ENCODE data around the gene SNX21.

DNA sequence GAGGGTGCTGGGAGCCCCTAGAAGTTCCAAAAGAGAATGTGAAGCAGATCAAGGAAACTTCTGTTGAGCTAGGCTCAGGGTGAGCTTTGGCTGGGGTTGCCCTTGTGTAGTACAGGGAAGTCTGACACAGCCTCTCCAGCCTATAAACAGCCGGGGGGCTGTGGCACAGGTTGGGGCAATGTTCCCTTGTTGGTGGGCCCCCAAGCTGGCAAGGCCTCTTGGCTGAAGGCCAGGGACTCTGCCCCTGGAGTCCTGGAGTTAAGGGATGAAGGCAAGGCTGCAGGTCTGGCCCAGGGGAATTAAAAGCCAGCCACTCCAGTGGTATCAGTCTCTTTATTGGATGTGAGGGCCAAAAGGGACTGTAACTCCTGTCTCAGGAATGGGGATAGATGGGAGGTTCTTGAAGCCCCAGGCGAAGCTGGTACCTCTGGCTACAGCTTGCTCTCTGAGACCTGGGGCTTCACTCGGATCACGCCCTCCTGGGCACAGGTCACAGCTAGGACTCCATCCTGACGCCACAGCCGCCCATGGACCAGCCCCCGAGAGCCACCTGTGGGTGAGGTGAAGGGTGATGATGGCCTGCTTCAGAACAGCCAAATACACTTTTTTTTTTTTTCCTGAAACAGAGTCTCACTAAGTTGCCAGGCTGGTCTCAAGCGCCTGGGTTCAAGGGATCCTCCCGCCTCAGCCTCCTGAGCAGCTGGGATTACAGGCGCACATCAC lies 8.0 kb downstream of the SNX21 start:
- TF ChIP-seq POLR2AphosphoS5 (IDR thresholded peaks at IDR 0.05; ENCODE audit: low read depth, low read length) (no peak), REST (IDR thresholded peaks at IDR 0.05; ENCODE audit: insufficient read depth in 1 of 2, low read depth in 2 of 2, low read length in 2 of 2) (no peak), TAF1 (IDR thresholded peaks at IDR 0.05; ENCODE audit: borderline replicate concordance, insufficient read depth, low read length) (no peak), SIN3A (IDR thresholded peaks at IDR 0.05; ENCODE audit: borderline replicate concordance, insufficient read depth, low read length) (no peak)

Measured in PFSK-1 (cell line).